ENCODE measurements around the gene NADK2.
A peak's percentile ranks its signal among the peaks of the same experiment; 100 is the strongest.

NADK2 gene

DNA sequence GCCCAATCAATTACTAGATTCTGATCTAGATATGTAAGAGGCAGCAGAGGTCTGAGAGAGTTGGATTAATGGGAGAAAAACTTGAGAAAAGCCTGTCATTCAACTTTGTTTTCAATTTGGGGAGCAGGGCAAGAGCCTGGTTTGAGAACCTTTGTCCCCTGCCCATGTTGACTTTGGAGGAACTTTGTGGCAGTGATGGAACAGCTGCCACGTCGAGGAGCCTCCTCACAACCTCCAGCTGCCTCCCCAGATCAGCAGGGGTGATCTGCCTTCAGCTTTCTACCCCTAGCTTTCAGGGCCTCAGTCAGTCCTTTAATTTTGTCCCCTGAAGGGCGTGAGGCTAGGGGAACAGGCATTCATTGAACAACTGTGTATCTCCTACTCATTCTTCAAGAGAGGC, 81.1 kb downstream of the NADK2 start:
- no peak for DNase-seq

DNA sequence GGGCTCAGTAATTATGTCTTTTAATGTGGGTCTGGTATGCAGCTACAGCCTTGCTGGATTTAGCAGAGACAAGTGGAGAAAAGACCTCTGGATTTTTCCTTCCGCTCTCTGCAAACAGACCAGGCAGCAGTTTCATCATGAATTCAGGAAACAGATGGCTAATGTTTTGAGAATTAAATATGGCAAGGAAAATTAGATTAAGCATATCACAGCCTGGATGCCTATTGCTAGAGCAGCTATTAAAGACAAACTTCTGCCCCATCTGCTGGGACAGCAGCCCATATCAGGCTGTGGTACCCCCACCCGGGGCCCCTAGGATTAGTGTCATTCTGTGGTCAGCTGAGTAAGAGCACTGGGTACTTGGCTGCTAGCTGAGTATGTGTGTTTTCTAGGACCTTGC, 83.6 kb downstream of the NADK2 start:
- peak in 1 of 2 donors; percentile 26 for DNase-seq

DNA sequence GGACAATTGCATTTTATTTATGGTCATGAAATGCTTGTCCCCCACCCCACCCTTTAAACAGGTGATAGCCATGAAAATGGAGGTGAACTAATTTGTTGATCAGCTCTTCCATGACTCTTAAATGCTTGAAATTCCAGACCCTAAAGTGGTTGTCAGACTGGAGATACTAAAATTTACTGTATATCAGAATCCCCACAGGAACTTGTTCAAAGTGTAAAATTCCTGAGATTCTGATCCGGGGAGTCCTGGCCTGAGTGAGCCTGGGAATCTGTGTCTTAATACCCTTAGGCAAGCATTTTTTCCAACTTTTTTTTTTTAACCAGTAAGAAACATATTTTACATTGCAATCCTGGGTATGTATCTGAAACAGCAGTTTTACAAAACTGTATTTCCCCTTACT, 85.1 kb downstream of the NADK2 start:
- no peak for DNase-seq

DNA sequence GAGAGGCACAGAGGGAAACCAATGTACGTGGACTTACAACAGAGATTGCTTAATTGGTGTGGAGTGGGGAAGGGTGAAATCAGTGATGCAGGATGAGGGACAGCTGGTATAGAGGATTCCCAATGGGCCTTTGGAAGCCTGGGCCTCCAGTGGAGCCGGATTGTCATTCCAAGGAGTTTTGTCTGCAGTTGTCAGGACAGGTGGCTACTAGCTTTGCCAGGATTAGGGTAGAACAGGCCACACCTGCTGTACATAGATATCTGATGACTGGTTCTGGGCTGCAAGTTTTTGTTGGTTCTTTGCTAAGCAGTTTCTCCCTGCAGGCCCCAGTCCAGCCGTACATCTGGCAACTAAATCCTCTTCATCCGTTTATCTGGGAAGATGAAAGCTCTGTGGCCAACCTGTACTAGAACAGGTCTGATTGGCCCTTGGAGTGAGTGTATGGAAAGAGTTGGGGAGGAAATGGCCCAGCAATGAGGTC, 85.6 kb downstream of the NADK2 start:
- no peak for DNase-seq

DNA sequence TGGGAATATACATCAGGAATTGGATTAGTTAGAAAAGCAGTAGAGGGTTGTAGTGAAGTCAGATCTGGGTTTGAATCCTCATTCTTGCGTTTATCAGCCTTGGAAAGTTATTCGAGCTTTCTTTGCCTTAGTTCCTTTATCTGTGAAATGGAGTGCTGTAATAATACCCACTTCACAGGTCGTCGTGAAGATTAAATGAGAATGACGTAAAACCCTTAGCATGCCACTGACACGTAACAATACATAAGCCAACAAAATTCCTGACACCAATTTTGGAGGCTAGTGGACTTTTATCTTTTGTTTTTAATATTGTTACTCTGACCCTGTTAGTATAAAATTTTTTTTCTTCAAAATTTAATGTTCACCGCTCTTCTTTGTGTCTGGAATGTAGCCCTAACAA, 86.4 kb downstream of the NADK2 start:
- DNase-seq = no peak

DNA sequence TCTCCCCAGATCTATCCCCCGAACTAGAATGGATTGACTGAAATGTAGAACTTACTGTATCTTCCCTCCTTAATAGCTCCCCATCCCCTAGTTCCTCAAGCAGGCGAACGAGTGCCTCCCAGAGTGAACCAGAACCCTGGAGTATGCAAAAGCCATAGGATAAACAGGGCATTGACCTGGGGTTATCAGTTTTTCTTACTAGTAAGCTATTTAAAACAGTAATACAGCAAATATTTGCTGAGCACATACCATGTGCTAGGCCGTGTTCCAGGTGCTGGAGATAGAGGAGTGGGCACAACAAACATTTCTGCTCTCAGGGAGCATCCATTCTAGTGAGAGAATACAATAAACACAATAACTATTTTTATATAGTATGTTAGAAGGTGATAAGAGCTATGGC, 88.0 kb downstream of the NADK2 start:
- no peak for DNase-seq

DNA sequence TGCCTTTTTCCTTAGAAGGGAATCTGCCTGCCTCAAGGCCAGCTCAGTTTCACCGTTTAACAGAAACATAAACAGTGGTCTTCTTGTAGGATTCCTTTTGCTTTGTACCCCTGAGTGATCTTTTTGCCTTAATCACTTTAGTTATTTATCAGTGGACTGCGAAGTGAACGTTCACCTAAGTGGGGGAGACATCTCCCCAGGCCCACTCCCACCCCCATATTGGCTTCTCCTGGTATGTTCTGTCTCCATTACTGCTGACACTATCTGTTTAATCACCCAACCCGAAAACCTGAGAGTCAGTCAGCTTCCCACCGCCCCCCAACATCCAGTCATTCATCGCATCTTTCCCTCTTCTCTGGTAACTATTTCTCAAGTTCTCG, 88.4 kb downstream of the NADK2 start:
- DNase-seq = no peak

DNA sequence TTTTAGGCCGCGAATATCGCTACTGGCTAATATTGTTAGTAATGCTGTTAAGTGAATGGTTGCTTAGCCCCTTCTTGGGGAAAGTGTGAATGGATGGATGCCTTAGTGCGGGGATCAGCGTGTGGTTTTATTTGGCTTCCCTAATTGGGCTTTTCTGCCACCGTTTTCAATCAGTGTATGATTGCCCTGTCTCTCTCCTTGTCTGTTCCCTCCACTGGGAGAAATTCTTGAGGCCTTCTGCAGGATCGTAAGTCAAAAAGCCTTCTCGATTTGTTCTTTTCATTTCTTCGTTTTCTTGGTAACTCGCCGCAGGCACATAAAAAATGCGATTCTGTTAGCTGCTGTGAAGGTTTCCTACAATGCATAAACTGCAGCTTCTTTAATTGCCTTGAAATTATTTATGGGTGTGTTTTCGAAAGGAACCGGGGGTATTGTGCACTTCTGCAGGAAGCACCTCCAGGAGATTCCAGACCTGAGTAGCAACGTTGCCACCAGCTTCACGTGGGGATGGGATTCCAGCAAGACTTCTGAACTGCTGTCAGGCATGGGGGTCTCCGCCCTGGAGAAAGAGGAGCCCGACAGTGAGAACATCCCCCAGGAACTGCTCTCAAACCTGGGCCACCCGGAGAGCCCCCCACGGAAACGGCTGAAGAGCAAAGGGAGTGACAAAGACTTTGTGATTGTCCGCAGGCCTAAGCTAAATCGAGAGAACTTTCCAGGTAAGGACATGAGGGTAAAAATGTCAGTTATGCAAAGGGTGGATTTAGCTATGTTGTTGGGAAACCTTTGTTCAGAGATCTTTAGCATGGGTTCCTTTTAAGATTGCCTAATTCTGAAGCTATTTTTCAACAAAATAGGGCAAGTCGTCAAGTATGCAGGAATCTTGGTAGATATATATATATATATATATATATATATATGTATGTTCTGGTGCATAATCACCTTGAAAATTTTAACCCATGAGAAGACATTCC, 89.1 kb downstream of the NADK2 start:
- no peak for DNase-seq

DNA sequence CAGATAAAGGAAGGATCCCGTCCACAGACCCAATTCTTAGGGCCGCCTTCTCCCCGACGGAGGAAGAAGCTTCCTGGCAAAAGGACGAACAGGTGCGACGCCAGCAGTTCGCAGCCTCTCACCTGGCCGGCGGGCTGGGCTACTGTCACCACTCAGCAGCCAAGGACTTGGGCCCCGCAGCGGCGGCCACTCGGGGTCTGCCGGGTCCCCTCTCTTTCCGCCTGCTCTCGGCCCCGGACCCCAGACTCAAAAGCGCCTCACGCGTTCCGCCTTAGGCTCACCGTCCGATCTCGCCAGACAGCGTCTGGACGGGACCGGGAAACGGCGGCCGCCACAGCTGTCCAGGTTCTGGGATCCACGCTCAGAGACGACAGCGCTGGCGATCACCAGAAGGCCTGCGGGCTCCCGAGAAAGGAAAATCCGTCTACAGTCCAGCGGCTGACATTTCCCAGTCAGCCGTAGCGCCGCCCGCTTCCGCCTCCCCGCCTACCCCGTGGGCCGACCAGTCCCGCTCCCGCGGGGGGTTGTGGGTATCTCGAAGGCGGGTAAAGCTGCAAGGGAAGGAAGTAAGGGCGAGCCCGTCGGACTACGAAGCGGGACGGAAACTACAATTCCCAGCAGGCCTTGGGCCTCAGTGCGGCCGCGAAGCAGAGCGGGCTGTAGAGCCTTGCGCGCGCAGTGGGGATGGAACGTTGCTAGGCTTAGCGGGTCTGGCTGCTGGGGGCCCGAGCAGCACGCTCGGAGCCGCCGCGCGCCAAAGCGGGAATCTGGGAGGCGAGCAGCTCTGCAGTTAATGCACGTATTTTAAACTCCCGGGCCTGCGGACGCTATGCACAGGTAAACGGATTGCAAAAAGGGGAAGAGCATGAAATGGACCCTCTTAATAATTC, 90.0 kb downstream of the NADK2 start, which contains the start of the genes LMBRD2 and SKP2:
Gene LMBRD2 (minus strand): TSS at position 454 of the 890 bp plus-strand sequence. CDS start 8,538 bp downstream, outside the sequence.
Gene SKP2 (plus strand): TSS at position 678 of the 890 bp plus-strand sequence. CDS start 152 bp downstream, at position 830.
- DNase-seq = peak; percentile 98 to 99

DNA sequence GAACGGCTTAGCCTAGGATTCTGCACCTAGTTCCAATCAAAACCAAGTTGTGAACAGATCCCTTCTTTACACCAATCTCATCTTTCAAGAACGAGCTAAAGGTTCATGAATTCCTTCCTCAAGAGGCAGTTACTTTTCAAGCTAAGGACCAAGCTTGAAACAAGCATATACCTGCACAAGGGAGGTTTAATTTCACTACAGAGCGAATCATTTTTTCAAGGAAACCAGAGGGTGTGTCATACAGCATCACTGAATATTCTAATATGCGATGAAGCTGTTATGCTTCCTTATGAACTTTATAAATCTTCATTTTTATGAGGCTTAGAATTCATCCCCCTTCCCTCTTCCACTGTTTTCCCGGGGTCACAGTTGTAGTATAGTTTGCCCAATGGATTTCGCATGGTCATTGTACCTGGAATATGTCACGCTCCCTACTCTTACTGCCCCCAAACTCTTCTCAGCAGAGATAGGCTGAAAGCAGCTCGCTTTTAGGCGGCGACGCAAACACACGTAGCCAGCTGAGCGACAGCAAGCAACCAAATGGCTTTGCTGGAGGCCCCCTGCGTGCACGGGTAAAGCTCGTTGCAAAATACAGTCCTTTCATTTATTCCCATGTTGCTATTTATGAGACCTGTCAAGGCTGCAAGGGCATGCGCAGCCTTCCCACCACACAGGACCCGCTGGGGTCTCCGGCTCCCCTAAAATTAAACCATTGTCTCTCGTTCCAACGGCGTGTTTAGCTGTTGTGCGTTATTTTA, 90.9 kb downstream of the NADK2 start:
- no peak for DNase-seq

DNA sequence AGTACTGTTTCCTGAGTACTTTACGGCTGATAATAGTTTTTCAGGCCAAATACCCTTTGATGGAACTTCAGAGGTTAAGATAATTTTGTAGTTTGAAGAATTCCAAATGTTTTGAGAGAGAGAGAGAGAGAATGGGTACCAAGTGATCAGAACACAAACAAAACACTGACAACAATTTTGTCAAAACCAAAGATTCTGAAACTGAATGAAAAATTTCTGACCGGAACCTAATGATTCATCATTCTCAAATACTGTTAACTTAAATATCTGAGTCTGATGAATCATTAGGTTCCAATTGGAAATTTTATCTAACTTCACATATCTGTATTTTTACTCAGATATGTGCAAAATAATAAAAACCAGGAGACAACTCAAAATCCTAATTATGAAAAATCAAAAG, 94.0 kb downstream of the NADK2 start:
- no peak for DNase-seq

DNA sequence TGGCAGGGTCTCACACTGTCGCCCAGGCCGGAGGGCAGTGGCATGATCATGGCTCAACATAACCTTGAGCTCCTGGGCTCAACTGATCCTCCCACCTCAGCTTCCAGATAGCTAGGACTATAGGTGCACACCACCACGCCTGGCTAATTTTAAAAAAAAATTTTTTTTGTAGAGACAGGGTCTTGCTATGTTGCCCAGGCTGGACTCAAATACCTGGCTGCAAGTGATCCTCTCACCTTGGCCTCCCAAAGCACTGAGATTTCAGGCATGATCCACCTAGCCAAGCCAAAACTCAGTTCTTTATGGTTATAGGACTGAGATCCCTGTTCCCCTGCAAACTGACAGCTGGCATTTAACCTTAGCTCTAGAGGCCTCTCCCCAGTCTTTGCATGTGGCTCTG, 95.3 kb downstream of the NADK2 start:
- DNase-seq = no peak

DNA sequence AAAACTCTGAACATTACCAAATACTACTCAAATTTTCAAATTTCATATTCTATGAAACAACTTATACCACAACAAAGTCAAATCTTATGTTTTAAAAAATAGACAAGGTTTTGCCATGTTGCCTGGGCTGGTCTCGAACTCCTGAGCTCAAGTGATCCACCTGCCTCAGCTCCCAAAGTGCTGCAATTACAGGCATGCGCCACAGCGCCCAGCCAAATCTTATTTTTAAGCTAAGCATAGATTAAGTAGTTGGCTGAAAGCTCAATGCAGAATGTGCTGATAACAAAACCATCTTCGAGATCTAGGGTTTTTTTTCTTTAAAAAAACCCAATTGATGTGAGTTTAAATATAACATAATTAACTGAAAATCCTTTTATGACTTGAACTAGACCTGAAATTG, 96.4 kb downstream of the NADK2 start:
- DNase-seq = no peak

Data from hippocampal formation (tissue), 2 donors.